ENCODE data around the gene NPIPA7. TPM values are rescaled to one million over a fixed set of nuclear protein-coding genes. Genes with fewer than 3 reads are reported as not detected.

NPIPA7 gene
- total and polyA plus RNA-seq, 10 of the 15 experiments (the other 5 are each of a cell fraction or from before 2014, with no cell fraction given) = 1.1 to 18.6 (median 4.2) TPM

Small RNAs within 50 kb of the gene (microRNA-seq; reads per million reads assigned to microRNA genes)
- gene MIR6511A3 (not detected), gene MIR6770-2 (not detected)

Small RNAs within 50 kb of the gene (small RNA-seq; reads per million reads assigned to genes)
- gene AC138969.3 (not detected), gene MIR6511A3 (not detected), gene MIR6770-2 (not detected)

Other genes with a start within 250 kb of the NPIPA7 start
- not detected in 2 replicates for gene ABCC6, start 155.6 kb upstream of the NPIPA7 start, total RNA-seq (2014; rRNA removed)
- not detected in 2 replicates for gene ABCC6, start 155.6 kb upstream of the NPIPA7 start, total RNA-seq (2014; rRNA removed; fragmentation: Illumina TruSeq; extraction: Trizol)
- gene ABCC6, start 155.6 kb upstream of the NPIPA7 start, total RNA-seq (2021) = 0.05 TPM in 1 of 2 replicates, not detected in the other
- gene ABCC6, start 155.6 kb upstream of the NPIPA7 start, polyA plus RNA-seq (2011; rRNA removed) = 0.05 TPM in 1 of 2 replicates, not detected in the other
- gene ABCC6, start 155.6 kb upstream of the NPIPA7 start, polyA plus RNA-seq (2014; fragmentation: Illumina TruSeq; extraction: Trizol) = not detected in 2 replicates
- under 1 TPM; 0.06 to 0.13 TPM for gene ABCC6, start 155.6 kb upstream of the NPIPA7 start, polyA plus RNA-seq (2014; fragmentation: Nextera tagmentation; extraction: Ambion mirVana)
- gene ABCC6, start 155.6 kb upstream of the NPIPA7 start, polyA plus RNA-seq (2014; rRNA removed) = 0.06 TPM in 1 of 2 replicates, not detected in the other
- under 1 TPM; 0.05 to 0.09 TPM for gene ABCC6, start 155.6 kb upstream of the NPIPA7 start, polyA plus RNA-seq (2016; fragmentation: Nextera tagmentation; extraction: Ambion mirVana)
- gene NOMO3, start 146.6 kb upstream of the NPIPA7 start, total RNA-seq (2014; rRNA removed) = 17.9 and 22.6 TPM in 2 replicates
- gene NOMO3, start 146.6 kb upstream of the NPIPA7 start, total RNA-seq (2014; rRNA removed; fragmentation: Illumina TruSeq; extraction: Trizol) = 17.2 and 17.4 TPM in 2 replicates
- gene NOMO3, start 146.6 kb upstream of the NPIPA7 start, total RNA-seq (2021) = 29.5 and 42.2 TPM in 2 replicates
- 28.9 and 33.4 TPM in 2 replicates for gene NOMO3, start 146.6 kb upstream of the NPIPA7 start, polyA plus RNA-seq (2011; rRNA removed)
- 41.4 and 64.8 TPM in 2 replicates for gene NOMO3, start 146.6 kb upstream of the NPIPA7 start, polyA plus RNA-seq (2014; fragmentation: Illumina TruSeq; extraction: Trizol)
- gene NOMO3, start 146.6 kb upstream of the NPIPA7 start, polyA plus RNA-seq (2014; fragmentation: Nextera tagmentation; extraction: Ambion mirVana) = 1 to 10 TPM; 2.5 to 3.3 TPM
- gene NOMO3, start 146.6 kb upstream of the NPIPA7 start, polyA plus RNA-seq (2014; rRNA removed) = 20.0 and 20.7 TPM in 2 replicates
- 10 to 100 TPM; 29.6 to 32.9 TPM for gene NOMO3, start 146.6 kb upstream of the NPIPA7 start, polyA plus RNA-seq (2016; fragmentation: Nextera tagmentation; extraction: Ambion mirVana)